ENCODE measurements around the gene UPK3BL2.
"Not testable (repeated sequence)": the region's sequence is repeated elsewhere in the genome, so short reads cannot be mapped to it uniquely, and the experiment has no call there.

Gene UPK3BL2

DNA sequence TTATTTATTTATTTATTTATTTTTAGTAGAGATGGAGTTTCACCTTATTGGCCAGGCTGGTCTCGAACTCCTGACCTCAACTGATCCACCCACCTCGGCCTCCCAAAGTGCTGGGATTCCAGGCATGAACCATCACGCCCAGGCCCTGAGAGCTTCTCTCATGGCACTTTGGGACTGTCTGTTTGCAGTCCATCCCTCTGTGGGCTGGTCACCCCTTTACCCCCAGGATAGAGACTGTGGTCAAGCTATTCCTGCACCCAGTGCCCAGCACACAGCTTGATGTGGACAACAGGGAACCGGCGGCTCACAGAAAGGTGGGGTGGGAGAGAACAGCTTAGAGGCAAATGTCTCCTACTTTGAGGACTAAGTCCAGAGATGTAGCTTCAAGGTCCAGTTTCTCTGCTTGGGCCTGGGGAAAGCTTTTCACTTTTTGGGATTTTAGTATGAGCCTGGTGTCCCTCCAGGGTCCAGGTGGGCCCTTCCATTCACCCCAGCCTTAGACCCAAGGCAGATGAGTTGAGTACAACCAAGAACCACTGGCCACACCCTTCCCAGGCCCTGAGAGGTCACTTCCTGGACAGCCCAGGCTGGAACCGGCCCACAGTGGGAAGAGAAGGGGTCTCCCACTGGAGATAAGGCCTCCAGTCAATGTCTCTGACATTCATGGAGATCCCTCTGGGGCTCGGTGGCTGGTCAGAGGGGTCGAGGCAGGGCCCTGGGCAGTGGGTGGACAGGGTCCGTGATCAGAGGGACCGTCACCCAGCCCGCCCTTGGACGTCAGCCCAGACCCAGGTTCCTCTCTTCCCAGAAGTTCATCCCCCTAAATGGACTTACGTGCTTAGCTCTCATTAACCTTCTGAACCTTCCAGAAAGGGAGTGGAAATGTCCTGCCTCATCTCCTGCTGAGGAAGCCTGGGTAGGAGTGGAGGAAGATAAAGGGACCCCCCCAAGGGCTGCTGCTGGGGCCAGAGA lies 15.4 kb downstream of the UPK3BL2 start:
- peak; percentile 46 for DNase-seq

DNA sequence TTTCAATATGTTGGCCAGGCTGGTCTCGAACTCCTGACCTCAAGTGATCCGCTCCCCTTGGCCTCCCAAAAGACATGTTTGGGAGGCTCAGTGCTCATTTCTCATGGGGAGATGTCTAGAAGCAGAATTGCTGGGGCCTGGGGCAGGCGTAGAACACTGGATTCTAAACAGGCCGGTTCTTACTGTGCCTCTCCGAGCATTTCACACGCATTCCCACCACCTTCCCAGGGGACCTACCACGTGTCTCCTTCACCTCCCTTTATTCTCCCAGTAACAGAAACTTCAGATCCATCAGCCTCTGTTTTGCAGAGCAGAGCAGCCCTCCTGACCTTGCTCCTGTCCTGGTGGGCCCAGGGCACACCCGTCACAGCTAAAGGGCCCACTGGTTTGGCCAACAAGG lies 16.3 kb downstream of the UPK3BL2 start:
- not testable (repeated sequence) for DNase-seq

GRCh38 chr7:102524803-102525202 lies 18.7 kb downstream of the UPK3BL2 start:
- DNase-seq = peak; percentile 51

GRCh38 chr7:102520797-102521196 lies 22.7 kb downstream of the UPK3BL2 start:
- not testable (repeated sequence) for DNase-seq

DNA sequence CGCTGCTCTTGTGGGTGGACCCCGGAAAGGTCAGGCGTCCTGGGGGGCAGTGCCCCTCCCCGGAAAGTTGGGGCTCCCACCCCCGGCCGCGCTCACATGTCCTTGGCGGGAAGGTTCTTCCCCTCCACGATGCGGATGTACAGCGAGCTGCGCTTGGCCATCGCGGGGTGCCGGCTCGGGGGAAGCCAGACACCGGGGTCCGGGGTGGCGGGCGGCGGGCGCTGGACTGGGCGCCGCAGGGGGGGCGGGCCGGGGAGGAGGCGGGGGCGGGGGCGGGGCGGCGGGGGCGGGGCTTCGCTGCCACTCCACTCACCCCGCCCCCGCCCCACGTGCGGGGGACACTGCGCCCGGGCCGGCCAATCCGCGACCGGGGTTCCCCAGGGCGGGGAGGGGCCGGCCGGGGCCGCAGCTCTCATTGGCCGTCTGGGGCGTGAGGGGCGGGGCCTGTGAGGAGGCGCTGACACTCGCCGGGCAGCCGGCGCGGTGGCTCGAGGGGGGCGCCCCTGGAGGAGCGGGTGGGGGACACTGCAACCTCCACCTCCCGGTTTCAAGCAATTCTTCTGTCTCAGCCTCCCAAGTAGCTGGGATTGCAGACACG lies 25.8 kb downstream of the UPK3BL2 start, which contains the start of gene RASA4B:
Gene RASA4B (minus strand): TSS at position 228 of the 598 bp plus-strand sequence. CDS start 67 bp downstream, at position 161.
- DNase-seq = peak; percentile 53

- DNase-seq = not testable (repeated sequence)
These were observed 26.5 kb downstream of the UPK3BL2 start for GRCh38 chr7:102516951-102517350.

DNA sequence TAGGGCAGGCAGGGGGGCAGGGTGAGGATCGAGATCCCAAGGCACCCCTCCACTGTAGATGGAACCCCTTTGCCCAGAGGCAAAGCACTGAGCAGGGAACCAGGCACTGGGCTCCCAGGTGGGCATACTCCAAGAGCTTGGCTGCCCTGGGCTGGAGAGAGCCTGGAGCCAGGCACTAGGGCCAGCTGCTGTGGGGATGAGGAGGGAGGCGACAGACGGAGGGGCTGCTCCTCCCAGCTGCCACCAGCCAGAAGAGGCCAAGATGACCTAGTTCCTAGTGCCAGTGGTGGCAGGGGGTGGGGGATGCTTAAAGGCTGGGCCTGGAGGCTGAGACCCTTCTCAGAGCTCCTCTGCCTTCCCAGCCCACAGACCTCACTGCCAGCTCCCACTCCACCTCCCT lies 27.6 kb downstream of the UPK3BL2 start:
- not testable (repeated sequence) for DNase-seq

GRCh38 chr7:102514881-102515721 lies 28.4 kb downstream of the UPK3BL2 start:
- not testable (repeated sequence) for DNase-seq

GRCh38 chr7:102512642-102513221 lies 30.8 kb downstream of the UPK3BL2 start:
- peak; percentile 59 for DNase-seq

GRCh38 chr7:102511860-102512522 lies 31.5 kb downstream of the UPK3BL2 start:
- not testable (repeated sequence) for DNase-seq

- DNase-seq = not testable (repeated sequence)
These were observed 32.9 kb downstream of the UPK3BL2 start for GRCh38 chr7:102510575-102510974.

- peak; percentile 49 for DNase-seq
These were observed 35.9 kb downstream of the UPK3BL2 start for GRCh38 chr7:102507410-102508088.

GRCh38 chr7:102505298-102506185 lies 38.0 kb downstream of the UPK3BL2 start:
- peak; percentile 52 for DNase-seq

DNA sequence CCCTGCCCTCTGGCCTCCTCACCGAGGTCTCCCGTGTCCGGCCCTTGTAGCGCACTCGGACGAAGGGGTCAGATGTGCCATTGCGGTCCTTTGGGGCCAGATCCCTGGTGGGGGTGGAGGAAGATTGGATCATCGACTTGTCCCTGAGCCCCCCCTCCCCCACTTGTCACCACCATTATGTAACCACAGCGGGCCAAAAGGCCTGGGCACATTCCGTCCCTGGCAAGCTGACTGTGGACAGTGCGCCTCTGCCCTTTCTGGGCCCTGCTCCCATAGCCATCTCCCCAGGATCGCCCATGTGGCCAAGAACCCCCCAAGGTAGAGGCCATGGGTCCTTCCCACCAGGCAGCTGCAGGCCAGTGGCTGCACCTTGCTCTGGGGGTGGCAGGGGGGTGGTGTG lies 40.4 kb downstream of the UPK3BL2 start:
- not testable (repeated sequence) for DNase-seq

- not testable (repeated sequence) for DNase-seq
These were observed 45.2 kb downstream of the UPK3BL2 start for GRCh38 chr7:102498321-102498720.

DNA sequence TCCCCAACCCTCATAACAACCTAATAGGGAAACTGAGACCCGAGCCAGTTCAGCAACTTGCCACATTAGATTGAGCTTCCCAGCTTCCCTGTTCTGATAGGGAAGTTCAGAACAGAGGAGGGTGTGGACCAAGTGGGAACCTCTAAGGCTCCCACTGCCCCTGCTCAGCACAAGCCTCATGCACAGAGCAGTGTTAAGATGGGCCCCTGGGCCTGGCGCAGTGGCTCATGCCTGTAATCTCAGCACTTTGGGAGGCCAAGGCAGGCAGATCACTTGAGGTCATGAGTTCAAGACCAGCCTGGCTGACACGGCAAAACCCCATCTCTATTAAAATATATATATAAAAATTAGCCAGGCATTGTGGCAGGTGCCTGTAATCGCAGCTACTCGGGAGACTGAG lies 46.2 kb downstream of the UPK3BL2 start:
- DNase-seq = not testable (repeated sequence)

DNA sequence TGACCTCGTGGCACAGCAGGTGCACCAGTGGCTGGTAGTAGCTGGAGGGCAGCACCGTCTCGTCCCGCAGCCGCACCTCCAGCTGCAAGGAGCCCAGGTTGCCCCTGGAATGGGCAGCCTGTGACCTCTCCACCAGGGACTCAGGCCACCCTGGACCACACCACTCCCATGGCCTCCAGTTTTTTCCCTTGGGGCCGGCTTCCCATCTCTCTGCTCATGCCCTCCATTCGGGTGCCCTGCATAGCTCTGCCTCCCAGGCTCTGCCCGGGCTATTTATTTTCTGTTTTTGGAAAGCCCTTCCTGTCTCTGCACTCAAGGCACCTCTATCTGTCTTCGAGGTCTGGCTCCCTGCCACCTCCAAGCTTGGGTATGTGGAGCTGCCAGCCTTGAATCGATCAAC lies 46.6 kb downstream of the UPK3BL2 start:
- not testable (repeated sequence) for DNase-seq

DNA sequence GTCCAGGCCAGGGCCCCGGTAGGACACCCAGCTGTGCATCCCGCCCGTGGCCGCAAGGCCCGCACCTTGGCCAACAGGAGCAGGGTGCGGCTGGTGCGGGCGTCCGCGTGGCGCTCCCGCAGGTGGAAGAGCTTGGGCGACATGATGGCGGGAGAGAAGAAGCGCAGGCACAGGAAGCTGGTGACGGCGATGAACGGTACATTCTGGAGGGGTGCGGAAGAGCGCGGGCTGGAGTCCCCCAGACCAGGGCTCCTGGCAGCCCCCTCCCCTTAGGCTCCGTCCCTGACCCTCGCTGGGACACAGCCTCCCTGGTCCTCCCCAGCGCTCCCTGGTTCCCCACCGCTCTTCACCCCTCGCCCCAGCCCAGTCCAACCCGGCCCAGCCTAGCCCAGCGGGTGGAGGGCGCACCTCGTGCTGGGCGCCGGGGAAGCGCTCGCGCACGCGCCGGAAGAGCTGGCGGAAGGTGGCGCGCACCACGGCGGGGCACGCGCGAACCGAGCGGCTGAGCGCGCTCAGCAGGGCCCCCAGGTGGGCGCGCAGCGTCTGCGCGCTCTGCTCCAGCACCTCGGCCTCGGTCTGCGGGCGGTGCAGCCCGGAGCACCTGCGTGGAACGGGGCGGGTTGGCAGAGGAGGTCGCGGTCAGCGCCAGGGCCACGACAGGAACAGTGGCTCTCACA lies 48.9 kb downstream of the UPK3BL2 start:
- not testable (repeated sequence) for DNase-seq

- DNase-seq = not testable (repeated sequence)
These were observed 49.5 kb downstream of the UPK3BL2 start for GRCh38 chr7:102494026-102494425.
